Bronchial epithelial cell (primary cell): ENCODE data around the gene EXOC6. TPM values are rescaled to one million over a fixed set of nuclear protein-coding genes. Genes with fewer than 3 reads are reported as not detected.

Experiments used
- DNase-seq: peaks from one replicate; pipeline ENCODE4 v3.0.0-alpha.2; 2010; ENCODE audit warnings: low read depth
- FAIRE-seq: peaks from 2 replicates; lab custom pipeline; 2011; peaks lifted over from hg19 to GRCh38; lab: Jason Lieb, UNC
- H3K27me3 ChIP-seq: 2 replicates; pipeline ENCODE4 v1.5.1; 2011; ENCODE audit warnings: low read length; ENCODE audit not compliant: control insufficient read depth, insufficient read depth
- H3K36me3 ChIP-seq: 2 replicates; pipeline ENCODE4 v1.5.1; 2011; ENCODE audit warnings: low read length; ENCODE audit not compliant: control insufficient read depth, insufficient read depth
- H3K4me3 ChIP-seq: 2 replicates; pipeline ENCODE4 v1.5.1; 2011; ENCODE audit warnings: mild to moderate bottlenecking, low read depth, low read length, control low read depth
- total RNA-seq: library from RNA; depleted of rRNA; stranded (reverse); fragments of >200 nt; gene quantifications from 2 replicates; pipeline ENCODE4 v1.2.1, GENCODE V29; 2014
- TF ChIP-seq, protein P1 (sequence below): IDR thresholded peaks from 2 replicates; pipeline ENCODE4 v1.5.1; 2011; ENCODE audit warnings: mild to moderate bottlenecking, moderate library complexity, low read length, control low read depth, inconsistent platforms; ENCODE audit not compliant: insufficient read depth, severe bottlenecking

Gene EXOC6
- total RNA-seq, 1 donor from 2014 or later = 12.4 TPM

GRCh38 chr10:93103953-93104352 is 255.6 kb downstream of the EXOC6 start:
- no peak for DNase-seq
- FAIRE-seq = no peak
- Histone ChIP-seq H3K27me3 (no peaks in the 10 kb centered on the region), H3K4me3 (no peak overlapping the region), H3K36me3 (no peaks in the 10 kb centered on the region)
- TF ChIP-seq, protein P1, sequence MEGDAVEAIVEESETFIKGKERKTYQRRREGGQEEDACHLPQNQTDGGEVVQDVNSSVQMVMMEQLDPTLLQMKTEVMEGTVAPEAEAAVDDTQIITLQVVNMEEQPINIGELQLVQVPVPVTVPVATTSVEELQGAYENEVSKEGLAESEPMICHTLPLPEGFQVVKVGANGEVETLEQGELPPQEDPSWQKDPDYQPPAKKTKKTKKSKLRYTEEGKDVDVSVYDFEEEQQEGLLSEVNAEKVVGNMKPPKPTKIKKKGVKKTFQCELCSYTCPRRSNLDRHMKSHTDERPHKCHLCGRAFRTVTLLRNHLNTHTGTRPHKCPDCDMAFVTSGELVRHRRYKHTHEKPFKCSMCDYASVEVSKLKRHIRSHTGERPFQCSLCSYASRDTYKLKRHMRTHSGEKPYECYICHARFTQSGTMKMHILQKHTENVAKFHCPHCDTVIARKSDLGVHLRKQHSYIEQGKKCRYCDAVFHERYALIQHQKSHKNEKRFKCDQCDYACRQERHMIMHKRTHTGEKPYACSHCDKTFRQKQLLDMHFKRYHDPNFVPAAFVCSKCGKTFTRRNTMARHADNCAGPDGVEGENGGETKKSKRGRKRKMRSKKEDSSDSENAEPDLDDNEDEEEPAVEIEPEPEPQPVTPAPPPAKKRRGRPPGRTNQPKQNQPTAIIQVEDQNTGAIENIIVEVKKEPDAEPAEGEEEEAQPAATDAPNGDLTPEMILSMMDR = no peak

GRCh38 chr10:93106631-93107072 is 258.3 kb downstream of the EXOC6 start:
- TF ChIP-seq, protein P1 = no peak
- DNase-seq (no peak), FAIRE-seq (no peak)
- Histone ChIP-seq H3K36me3 (no peaks in the 10 kb centered on the region), H3K4me3 (no peak overlapping the region), H3K27me3 (no peaks in the 10 kb centered on the region)

Other genes with a start within 250 kb of the EXOC6 start
- 0.26 and 0.38 TPM in 2 replicates for gene HHEX, start 158.6 kb upstream of the EXOC6 start, total RNA-seq
- under 0.01 TPM in 2 replicates for gene CYP26C1, start 212.3 kb downstream of the EXOC6 start, total RNA-seq
- not detected in 2 replicates for gene CYP26A1, start 225.4 kb downstream of the EXOC6 start, total RNA-seq